Smooth muscle cell (in vitro differentiated cells): ENCODE data around the gene CDC23. TPM values are rescaled to one million over a fixed set of nuclear protein-coding genes. Genes with fewer than 3 reads are reported as not detected.
"Not testable (repeated sequence)": the region's sequence is repeated elsewhere in the genome, so short reads cannot be mapped to it uniquely, and the experiment has no call there.

ENCODE experiments used
- DNase-seq: peaks from one replicate; lab custom pipeline; 2025; ENCODE audit not compliant: unreplicated experiment; lab: John Stamatoyannopoulos, UW
- H2AFZ ChIP-seq: fragments of 200-600 bp; sonication (generic); 2 replicates; pipeline ENCODE4 v1.6.0; 2016; ENCODE audit warnings: antibody characterized with exemption, low read depth, mild to moderate bottlenecking
- H3F3A ChIP-seq: fragments of 200-600 bp; sonication (generic); 2 replicates; pipeline ENCODE4 v1.6.0; 2017; ENCODE audit warnings: antibody characterized with exemption, low read depth
- H3K27ac ChIP-seq: fragments of 200-600 bp; sonication (generic); 2 replicates; pipeline ENCODE4 v1.5.1; 2016; ENCODE audit warnings: low read depth, mild to moderate bottlenecking
- H3K27me3 ChIP-seq: fragments of 200-600 bp; sonication (generic); 2 replicates; pipeline ENCODE4 v1.6.1; 2016; ENCODE audit warnings: low read depth, mild to moderate bottlenecking
- H3K36me3 ChIP-seq: fragments of 200-600 bp; sonication (generic); 2 replicates; pipeline ENCODE4 v1.5.1; 2016; ENCODE audit warnings: low read depth
- H3K4me1 ChIP-seq: fragments of 200-600 bp; sonication (generic); 2 replicates; pipeline ENCODE4 v1.5.1; 2016; ENCODE audit warnings: low read depth
- H3K4me2 ChIP-seq: fragments of 200-600 bp; sonication (generic); 2 replicates; pipeline ENCODE4 v1.6.0; 2016; ENCODE audit warnings: mild to moderate bottlenecking
- H3K4me3 ChIP-seq: fragments of 200-600 bp; sonication (generic); 2 replicates; pipeline ENCODE4 v1.5.1; 2016; ENCODE audit warnings: mild to moderate bottlenecking
- H3K79me2 ChIP-seq: fragments of 200-600 bp; sonication (generic); 2 replicates; pipeline ENCODE4 v1.6.0; 2016; ENCODE audit warnings: low read depth, mild to moderate bottlenecking
- H3K9ac ChIP-seq: fragments of 200-600 bp; sonication (generic); 2 replicates; pipeline ENCODE4 v1.6.0; 2016; ENCODE audit warnings: low read depth
- H3K9me3 ChIP-seq: fragments of 200-600 bp; sonication (generic); replicated peaks from 2 replicates; pipeline ENCODE4 v1.5.1; 2016; ENCODE audit warnings: low read depth
- H4K20me1 ChIP-seq: fragments of 200-600 bp; sonication (generic); 2 replicates; pipeline ENCODE4 v1.6.0; 2016; ENCODE audit warnings: low read depth
- CTCF ChIP-seq: fragments of 200-600 bp; sonication (generic); IDR thresholded peaks from 2 replicates; pipeline ENCODE4 v1.5.1; 2017; ENCODE audit warnings: borderline replicate concordance, mild to moderate bottlenecking, antibody characterized with exemption; ENCODE audit not compliant: insufficient read depth, poor library complexity, severe bottlenecking
- WGBS: methylation state at CpG from one replicate; pipeline ENCODE4 v1.1.7; 2016; ENCODE audit warnings: low lambda C conversion rate; 5-methylcytosine and 5-hydroxymethylcytosine counted together
- polyA plus RNA-seq: library from polyadenylated mRNA; unstranded; fragments of >200 nt; fragmentation: Nextera tagmentation; extraction: Ambion mirVana; gene quantifications from 2 replicates; pipeline ENCODE4 v1.2.1, GENCODE V29; 2016
- total RNA-seq: library from RNA; depleted of rRNA; stranded (reverse); fragments of >200 nt; gene quantifications from 2 replicates; pipeline ENCODE4 v1.2.3, GENCODE V29; 2014

Gene CDC23
- total and polyA plus RNA-seq, 2 experiments from 2014 or later, result 37.2 to 39.5 TPM

GRCh38 chr5:138160706-138161105, 52.4 kb downstream of the CDC23 start:
- no peak for DNase-seq
- 97% methylated on average over 4 of the region's 4 CpGs for WGBS
- no peak overlapping the region for H3K9ac ChIP-seq
- H3K36me3 ChIP-seq, result peaks cover 41% of the 10 kb centered on the region
- H3K27ac ChIP-seq, result no peak overlapping the region
- no peak for TF ChIP-seq CTCF
- no peaks in the 10 kb centered on the region for H4K20me1 ChIP-seq
- no peak overlapping the region for H3K4me3 ChIP-seq
- no peaks in the 10 kb centered on the region for H3K9me3 ChIP-seq
- no peaks in the 10 kb centered on the region for H3K79me2 ChIP-seq
- no peaks in the 10 kb centered on the region for H3K27me3 ChIP-seq
- H2AFZ ChIP-seq, result no peak overlapping the region
- no peaks in the 10 kb centered on the region for H3F3A ChIP-seq
- no peak overlapping the region for H3K4me2 ChIP-seq
- no peaks in the 10 kb centered on the region for H3K4me1 ChIP-seq

- Histone ChIP-seq H3F3A (no peaks in the 10 kb centered on the region), H3K9me3 (no peaks in the 10 kb centered on the region), H3K79me2 (no peaks in the 10 kb centered on the region), H3K27ac (no peak overlapping the region), H2AFZ (no peak overlapping the region), H3K4me3 (no peak overlapping the region), H4K20me1 (no peaks in the 10 kb centered on the region), H3K4me1 (no peaks in the 10 kb centered on the region), H3K9ac (no peak overlapping the region), H3K4me2 (no peak overlapping the region), H3K36me3 (peaks cover 39% of the 10 kb centered on the region), H3K27me3 (no peaks in the 10 kb centered on the region)
- no peak for DNase-seq
- no peak for TF ChIP-seq CTCF
- WGBS, result 95% methylated on average over 5 of the region's 5 CpGs
Observed at GRCh38 chr5:138159666-138160065, 53.5 kb downstream of the CDC23 start.

GRCh38 chr5:138157626-138158025, 55.5 kb downstream of the CDC23 start:
- H3K36me3 ChIP-seq, result peaks cover 24% of the 10 kb centered on the region
- no peak for DNase-seq

GRCh38 chr5:138155977-138156376, 57.1 kb downstream of the CDC23 start:
- not testable (repeated sequence) for H2AFZ ChIP-seq, H3K4me1 ChIP-seq, H3K4me2 ChIP-seq, H3K27me3 ChIP-seq, H4K20me1 ChIP-seq, H3K4me3 ChIP-seq, DNase-seq, H3F3A ChIP-seq, H3K9ac ChIP-seq, H3K27ac ChIP-seq, H3K9me3 ChIP-seq, H3K79me2 ChIP-seq
- 97% methylated on average over 9 of the region's 9 CpGs for WGBS
- peaks cover 16% of the 10 kb centered on the region for H3K36me3 ChIP-seq

More at GRCh38 chr5:138157626-138158025, 55.5 kb downstream of the CDC23 start:
- Histone ChIP-seq H4K20me1 (no peaks in the 10 kb centered on the region), H3F3A (no peaks in the 10 kb centered on the region), H3K27ac (no peak overlapping the region), H3K4me2 (no peak overlapping the region), H3K9ac (no peak overlapping the region), H3K9me3 (no peaks in the 10 kb centered on the region), H3K79me2 (no peaks in the 10 kb centered on the region), H3K4me3 (no peak overlapping the region), H3K27me3 (no peaks in the 10 kb centered on the region), H3K4me1 (no peaks in the 10 kb centered on the region), H2AFZ (no peak overlapping the region)
- 96% methylated on average over 1 of the region's 1 CpG for WGBS
- no peak for TF ChIP-seq CTCF
